Measurements from ENCODE around the gene KRTAP19-8. TPM values are rescaled to one million over a fixed set of nuclear protein-coding genes. Genes with fewer than 3 reads are reported as not detected.

KRTAP19-8 gene
- total and polyA plus RNA-seq, 10 of the 15 experiments (the other 5 are each of a cell fraction or from before 2014, with no cell fraction given) = not detected

GRCh38 chr21:31087639-31088473, 49.6 kb upstream of the KRTAP19-8 start:
- BruUV-seq (replicated peaks) = no TSS peak
- in situ Hi-C loops (cut with MboI) = loop anchor here (10.0 kb wide), 1 partner anchor 1043 kb away; no protein-coding TSS in a partner anchor
- no peak for ATAC-seq
- ChIA-PET RAD21 (ENCODE audit: unreplicated experiment) (interaction anchor here (1.4 kb wide), 1 partner anchor 258 kb away, joined by 3 read pairs; the partner anchor contains the start of gene KRTAP7-1), CTCF (interaction anchor here (0.7 to 3.7 kb wide), 11 partner anchors 9 to 1044 kb away, joined by 3 to 14 read pairs (median 4); no protein-coding TSS in a partner anchor), POLR2A (no interaction called here), SMC1A (ENCODE audit: uncharacterized antibody, unreplicated experiment) (interaction anchor here (0.6 to 1.0 kb wide), 3 partner anchors 13 to 466 kb away, joined by 3 read pairs; partner anchors contain the start of gene KRTAP19-8)
- 52% methylated on average over 34 of the region's 34 CpGs for WGBS (ENCODE audit: insufficient coverage, insufficient replicate concordance, low lambda C conversion rate, missing lambda C conversion rate)
- no peak overlapping the region for H3K4me2 ChIP-seq (ENCODE audit: control insufficient read depth, insufficient read depth)
- no peak overlapping the region for H2AFZ ChIP-seq (ENCODE audit: control insufficient read depth, low read depth, low read length)
- FAIRE-seq = no peak
- DNase-seq (ENCODE audit: low read depth, low spot score) = no peak
- H3K4me3 ChIP-seq = no peak overlapping the region
- no peaks in the 10 kb centered on the region for H4K20me1 ChIP-seq (ENCODE audit: control insufficient read depth, insufficient read depth)
- no peak overlapping the region for H3K27ac ChIP-seq (ENCODE audit: control insufficient read depth, insufficient read depth)
- H3K36me3 ChIP-seq (ENCODE audit: control insufficient read depth in 2 of 2, insufficient read depth in 2 of 2, low read length in 1 of 2) = no peaks in the 10 kb centered on the region
- H3K9ac ChIP-seq (ENCODE audit: control insufficient read depth, insufficient read depth, low read length) = no peak overlapping the region
- no peaks in the 10 kb centered on the region for H3K4me1 ChIP-seq (ENCODE audit: control insufficient read depth, insufficient read depth, low read length)
- intact Hi-C loops (cut with micrococcal nuclease; ENCODE audit: unreplicated experiment) = loop anchor here (2.0 to 10.0 kb wide), 2 partner anchors 583 to 653 kb away; partner anchors contain the start of gene KRTAP13-4
- TF ChIP-seq NFYB (IDR thresholded peaks at IDR 0.05; ENCODE audit: insufficient read depth, low read depth, low read length) (peak; percentile 70), PAX5 (IDR thresholded peaks at IDR 0.05; ENCODE audit: borderline replicate concordance, low read depth, low read length) (no peak)
- H3K79me2 ChIP-seq (ENCODE audit: control insufficient read depth, insufficient read depth, low read length) = no peaks in the 10 kb centered on the region
- H3K27me3 ChIP-seq (replicated peaks in 1 of 2; ENCODE audit: control insufficient read depth in 2 of 2, insufficient read depth in 2 of 2, low read length in 1 of 2) = no peaks in the 10 kb centered on the region
- no peaks in the 10 kb centered on the region for H3K9me3 ChIP-seq (replicated peaks; ENCODE audit: control insufficient read depth, insufficient read depth, low read length)

GRCh38 chr21:31084689-31085088, 46.4 kb upstream of the KRTAP19-8 start:
- Histone ChIP-seq H3K27me3 (replicated peaks in 1 of 2; ENCODE audit: control insufficient read depth in 2 of 2, insufficient read depth in 2 of 2, low read length in 1 of 2) (no peaks in the 10 kb centered on the region), H4K20me1 (ENCODE audit: control insufficient read depth, insufficient read depth) (no peaks in the 10 kb centered on the region), H3K9me3 (replicated peaks; ENCODE audit: control insufficient read depth, insufficient read depth, low read length) (no peaks in the 10 kb centered on the region), H3K4me1 (ENCODE audit: control insufficient read depth, insufficient read depth, low read length) (no peaks in the 10 kb centered on the region), H3K79me2 (ENCODE audit: control insufficient read depth, insufficient read depth, low read length) (no peaks in the 10 kb centered on the region), H3K9ac (ENCODE audit: control insufficient read depth, insufficient read depth, low read length) (no peak overlapping the region), H3K27ac (ENCODE audit: control insufficient read depth, insufficient read depth) (no peak overlapping the region), H3K4me2 (ENCODE audit: control insufficient read depth, insufficient read depth) (no peak overlapping the region), H2AFZ (ENCODE audit: control insufficient read depth, low read depth, low read length) (no peak overlapping the region), H3K4me3 (no peak overlapping the region), H3K36me3 (ENCODE audit: control insufficient read depth in 2 of 2, insufficient read depth in 2 of 2, low read length in 1 of 2) (no peaks in the 10 kb centered on the region)
- no peak for FAIRE-seq
- BruUV-seq (replicated peaks) = no TSS peak
- DNase-seq (ENCODE audit: low read depth, low spot score) = no peak
- intact Hi-C loops (cut with micrococcal nuclease; ENCODE audit: unreplicated experiment) (loop anchor here (10.0 kb wide), 1 partner anchor 650 kb away; the partner anchor contains the start of gene KRTAP13-4), in situ Hi-C loops (cut with MboI) (loop anchor here (5.0 to 10.0 kb wide), 3 partner anchors 247 to 1040 kb away; partner anchors contain the start of gene KRTAP27-1)
- ChIA-PET SMC1A (ENCODE audit: uncharacterized antibody, unreplicated experiment) (interaction anchor here (0.7 to 1.5 kb wide), 2 partner anchors 518 to 857 kb away, joined by 3 read pairs; no protein-coding TSS in a partner anchor), RAD21 (ENCODE audit: unreplicated experiment) (interaction anchor here (0.9 kb wide), 1 partner anchor 579 kb away, joined by 3 read pairs; no protein-coding TSS in a partner anchor), CTCF (interaction anchor here (0.9 to 3.7 kb wide), 2 partner anchors 13 to 579 kb away, joined by 3 to 14 read pairs; no protein-coding TSS in a partner anchor), POLR2A (no interaction called here)
- WGBS (ENCODE audit: insufficient coverage, insufficient replicate concordance, low lambda C conversion rate, missing lambda C conversion rate) = 60% methylated on average over 6 of the region's 6 CpGs
- no peak for ATAC-seq
- no peak for TF ChIP-seq PAX8 (IDR thresholded peaks at IDR 0.05)
- TF ChIP-seq HCFC1 (IDR thresholded peaks at IDR 0.05; ENCODE audit: low read length) = no peak
- TF ChIP-seq ZNF622 (IDR thresholded peaks at IDR 0.05) = no peak
- no peak for TF ChIP-seq NBN (IDR thresholded peaks at IDR 0.05)
- TF ChIP-seq TAF1 (IDR thresholded peaks at IDR 0.05; ENCODE audit: borderline replicate concordance, low read depth, low read length) = no peak
- TF ChIP-seq, protein P1, sequence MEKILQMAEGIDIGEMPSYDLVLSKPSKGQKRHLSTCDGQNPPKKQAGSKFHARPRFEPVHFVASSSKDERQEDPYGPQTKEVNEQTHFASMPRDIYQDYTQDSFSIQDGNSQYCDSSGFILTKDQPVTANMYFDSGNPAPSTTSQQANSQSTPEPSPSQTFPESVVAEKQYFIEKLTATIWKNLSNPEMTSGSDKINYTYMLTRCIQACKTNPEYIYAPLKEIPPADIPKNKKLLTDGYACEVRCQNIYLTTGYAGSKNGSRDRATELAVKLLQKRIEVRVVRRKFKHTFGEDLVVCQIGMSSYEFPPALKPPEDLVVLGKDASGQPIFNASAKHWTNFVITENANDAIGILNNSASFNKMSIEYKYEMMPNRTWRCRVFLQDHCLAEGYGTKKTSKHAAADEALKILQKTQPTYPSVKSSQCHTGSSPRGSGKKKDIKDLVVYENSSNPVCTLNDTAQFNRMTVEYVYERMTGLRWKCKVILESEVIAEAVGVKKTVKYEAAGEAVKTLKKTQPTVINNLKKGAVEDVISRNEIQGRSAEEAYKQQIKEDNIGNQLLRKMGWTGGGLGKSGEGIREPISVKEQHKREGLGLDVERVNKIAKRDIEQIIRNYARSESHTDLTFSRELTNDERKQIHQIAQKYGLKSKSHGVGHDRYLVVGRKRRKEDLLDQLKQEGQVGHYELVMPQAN (conservative IDR thresholded peaks at IDR 0.05) = no peak
- no peak for TF ChIP-seq EP300 (IDR thresholded peaks at IDR 0.05; ENCODE audit: borderline replicate concordance in 1 of 2, control insufficient read depth in 1 of 2, low read depth in 2 of 2, low read length in 2 of 2)
- no peak for TF ChIP-seq IKZF2 (IDR thresholded peaks at IDR 0.05)
- TF ChIP-seq SMAD5 (IDR thresholded peaks at IDR 0.05; ENCODE audit: low read depth) = no peak
- TF ChIP-seq GATAD2B (conservative IDR thresholded peaks at IDR 0.05; ENCODE audit: low read depth) = no peak
